Stomach (tissue), 9 donors: ENCODE measurements around the gene GRM4. TPM values are rescaled to one million over a fixed set of nuclear protein-coding genes. Genes with fewer than 3 reads are reported as not detected.

Experiments used
- DNase-seq, 2 donors: peaks; one replicate each; pipeline versions ENCODE4 v3.0.0 to v3.0.0-alpha.2; 2013 to 2019
- H3K27ac ChIP-seq, 5 donors: fragments of 200-600 bp in 4 of 5; sonication (generic) in 4 of 5; one replicate each; pipeline ENCODE4 v1.5.1; 2013 to 2019; ENCODE audit warnings: mild to moderate bottlenecking in 1 of 5, moderate library complexity in 1 of 5
- H3K27me3 ChIP-seq, 3 donors: fragments of 200-600 bp; sonication (generic); one replicate each; pipeline ENCODE4 v1.5.1; 2017 to 2019; ENCODE audit warnings: mixed run types in 1 of 3
- H3K36me3 ChIP-seq, 4 donors: fragments of 200-600 bp; sonication (generic); 1 replicate in 3 of 4; 2 replicates in 1 of 4; pipeline ENCODE4 v1.5.1; 2016 to 2019
- H3K4me1 ChIP-seq, 4 donors: fragments of 200-600 bp; sonication (generic); one replicate each; pipeline ENCODE4 v1.5.1; 2016 to 2019
- H3K4me3 ChIP-seq, 4 donors: fragments of 200-600 bp; sonication (generic) in 3 of 4; one replicate each; pipeline ENCODE4 v1.5.1; 2016 to 2019; ENCODE audit warnings: mild to moderate bottlenecking in 1 of 4
- H3K9me3 ChIP-seq, 4 donors: fragments of 200-600 bp; sonication (generic); one replicate each; pipeline ENCODE4 v1.5.1; 2016 to 2019
- CTCF ChIP-seq, 7 experiments: fragments of 450-650 bp in 4 of 7; fragments of 200-600 bp in 3 of 7; sonication (generic) in 3 of 7; IDR thresholded peaks; one replicate each; pipeline ENCODE4 v1.5.1; 2016 to 2019; ENCODE audit warnings: antibody characterized with exemption in 7 of 7, control low read depth in 2 of 7, mild to moderate bottlenecking in 1 of 7
- EP300 ChIP-seq: sonication (generic); formaldehyde crosslinking; IDR thresholded peaks from one replicate; pipeline ENCODE4 v1.6.1; 2017; ENCODE audit warnings: antibody characterized with exemption
- POLR2A ChIP-seq, 4 donors: fragments of 450-650 bp; IDR thresholded peaks; one replicate each; pipeline ENCODE4 v1.6.1; 2016; ENCODE audit warnings: antibody characterized with exemption in 4 of 4, control low read depth in 2 of 4, mild to moderate bottlenecking in 1 of 4, moderate library complexity in 1 of 4
- POLR2AphosphoS5 ChIP-seq, 3 donors: sonication (generic); formaldehyde crosslinking; IDR thresholded peaks; one replicate each; pipeline ENCODE4 v1.6.1; 2016; ENCODE audit warnings: antibody characterized with exemption in 3 of 3
- WGBS, 5 donors: extraction: QIAGEN DNeasy Blood & Tissue Kit in 3 of 5; methylation state at CpG; one replicate each; pipeline versions ENCODE4 v1.1.5 to v1.1.7; 2013 to 2018; 5-methylcytosine and 5-hydroxymethylcytosine counted together
- intact Hi-C: fragments of 100-400 bp; cut with DNase I; formaldehyde crosslinking; loops from one replicate; pipeline ENCODE4 v1.15.1; 2023; ENCODE audit warnings: low total_unique reads
- polyA plus RNA-seq, 3 donors: library from polyadenylated mRNA; stranded (reverse); fragments of 200-250 nt; gene quantifications; one replicate each; pipeline ENCODE4 v1.2.3, GENCODE V29; 2013
- total RNA-seq, 5 donors: library from RNA; depleted of rRNA; stranded (reverse); fragments of >200 nt; gene quantifications; one replicate each; pipeline versions ENCODE4 v1.1.0 to v1.2.3, GENCODE V29; 2014 to 2016
- donor health status: healthy with polysubstance abuse.
- donor health status: Bipolar disorder and iron deficiency.
- donor health status: healthy.

The GRM4 gene
- total and polyA plus RNA-seq, 8 donors, result 0.55 TPM; not detected in 7

- no peaks in the 10 kb centered on the region for H3K4me1 ChIP-seq
Measured at GRCh38 chr6:34049395-34050342, 96.2 kb downstream of the GRM4 start.

GRCh38 chr6:34047913-34048867 lies 97.7 kb downstream of the GRM4 start:
- H3K4me3 ChIP-seq, result no peak overlapping the region
- no peaks in the 10 kb centered on the region for H3K9me3 ChIP-seq
- H3K4me1 ChIP-seq, result no peaks in the 10 kb centered on the region
- 57 to 62% (median 61%) methylated on average over 10 to 15 of the region's 15 CpGs for WGBS, 5 donors
- H3K27me3 ChIP-seq, result peaks cover 0 to 63% (median 0%) of the 10 kb centered on the region in 3 donors
- TF ChIP-seq EP300, result no peak
- no peaks in the 10 kb centered on the region for H3K36me3 ChIP-seq
- intact Hi-C loops, result no loop called here
- DNase-seq, result no peak
- H3K27ac ChIP-seq, result no peak overlapping the region

More at GRCh38 chr6:34049395-34050342, 96.2 kb downstream of the GRM4 start:
- DNase-seq, result no peak
- TF ChIP-seq POLR2AphosphoS5 (IDR thresholded peaks at IDR 0.05) (no peak), EP300 (no peak), CTCF (IDR thresholded peaks at IDR 0.05) (no peak), POLR2A (IDR thresholded peaks at IDR 0.05) (no peak)
- Histone ChIP-seq H3K9me3 (no peaks in the 10 kb centered on the region), H3K4me3 (no peak overlapping the region), H3K36me3 (no peaks in the 10 kb centered on the region), H3K27me3 (peaks cover 0 to 67% (median 0%) of the 10 kb centered on the region in 3 donors), H3K27ac (no peak overlapping the region)
- intact Hi-C loops, result no loop called here
- WGBS, 5 donors, result 74 to 77% (median 75%) methylated on average over 15 of the region's 15 CpGs

DNA sequence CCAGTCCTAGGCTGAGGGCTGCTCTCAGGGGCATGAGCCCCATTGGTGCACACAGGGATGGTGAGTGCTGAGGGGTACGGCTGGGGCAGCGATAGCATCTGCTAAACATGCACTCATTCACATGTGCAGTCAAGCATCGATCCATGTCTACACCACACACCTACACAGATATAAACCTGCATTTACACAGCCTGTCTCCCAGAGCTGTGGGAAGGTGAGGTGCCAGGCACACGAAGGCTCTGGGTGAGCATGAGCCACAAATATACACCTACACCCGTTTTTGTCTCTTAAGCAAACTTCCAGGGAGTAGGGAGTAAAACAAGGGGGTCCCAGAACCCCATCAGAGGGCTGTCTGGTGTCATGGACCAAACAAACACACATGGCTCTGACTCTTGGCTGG lies 99.3 kb downstream of the GRM4 start:
- no peaks in the 10 kb centered on the region for H3K36me3 ChIP-seq
- no peak for DNase-seq
- H3K4me3 ChIP-seq, result no peak overlapping the region
- H3K27ac ChIP-seq, result no peak overlapping the region
- no peaks in the 10 kb centered on the region for H3K4me1 ChIP-seq
- no peaks in the 10 kb centered on the region for H3K9me3 ChIP-seq
- no peak for TF ChIP-seq EP300
- no peak for TF ChIP-seq CTCF (IDR thresholded peaks at IDR 0.05)
- no peak for TF ChIP-seq POLR2AphosphoS5 (IDR thresholded peaks at IDR 0.05)
- no peak for TF ChIP-seq POLR2A (IDR thresholded peaks at IDR 0.05)
- H3K27me3 ChIP-seq, result peaks cover 0 to 57% (median 0%) of the 10 kb centered on the region in 3 donors
- 67 to 83% (median 71%) methylated on average over 5 of the region's 5 CpGs for WGBS, 5 donors
- intact Hi-C loops, result no loop called here

- Histone ChIP-seq H3K4me3 (no peak overlapping the region), H3K27ac (no peak overlapping the region), H3K36me3 (no peaks in the 10 kb centered on the region), H3K4me1 (no peaks in the 10 kb centered on the region), H3K9me3 (no peaks in the 10 kb centered on the region), H3K27me3 (peaks cover 0 to 52% (median 0%) of the 10 kb centered on the region in 3 donors)
- intact Hi-C loops, result no loop called here
- TF ChIP-seq CTCF (IDR thresholded peaks at IDR 0.05), result no peak
- no peak for TF ChIP-seq POLR2AphosphoS5 (IDR thresholded peaks at IDR 0.05)
- no peak for TF ChIP-seq POLR2A (IDR thresholded peaks at IDR 0.05)
- TF ChIP-seq EP300, result no peak
- 49 to 61% (median 52%) methylated on average over 8 of the region's 8 CpGs for WGBS, 5 donors
- DNase-seq, result no peak
Measured at GRCh38 chr6:34045771-34046170, 100.1 kb downstream of the GRM4 start.
